ENCODE data around the gene RXRG. TPM values are rescaled to one million over a fixed set of nuclear protein-coding genes. Genes with fewer than 3 reads are reported as not detected.

RXRG gene
- total and polyA plus RNA-seq, 2 of the 8 experiments (the other 6 are each of a cell fraction or from before 2014, with no cell fraction given) = not detected

- no peak overlapping the region for H4K91ac ChIP-seq (replicated peaks; ENCODE audit: insufficient read length, low read length)
- 80% methylated on average over 4 of the region's 4 CpGs; no CpG with 5 or more reads in 1 of the 2 experiments for WGBS, 2 experiments (ENCODE audit: extremely low coverage in 1 of 2, insufficient coverage in 1 of 2, insufficient read length in 1 of 2, insufficient replicate concordance in 2 of 2, low coverage in 1 of 2, low lambda C conversion rate in 2 of 2, missing lambda C conversion rate in 1 of 2)
- TF ChIP-seq MAFK (IDR thresholded peaks at IDR 0.05; ENCODE audit: low read depth, low read length) = no peak
- TF ChIP-seq CBX8 (IDR thresholded peaks at IDR 0.05; ENCODE audit: borderline replicate concordance, low read depth, low read length) = no peak
These were observed 13.8 kb downstream of the RXRG start for GRCh38 chr1:165431079-165431478.

More at GRCh38 chr1:165431079-165431478, 13.8 kb downstream of the RXRG start:
- ChIA-PET POLR2A (ENCODE audit: partially characterized antibody) (no interaction called here), CTCF (ENCODE audit: partially characterized antibody) (interaction anchor here (1.0 to 1.8 kb wide), 5 partner anchors 8 to 162 kb away, joined by 3 to 6 read pairs (median 5); no protein-coding TSS in a partner anchor)
- H2BK5ac ChIP-seq (ENCODE audit: low read depth, low read length) = no peak overlapping the region
- no peak overlapping the region for H3K4me3 ChIP-seq (ENCODE audit: extremely low read depth in 1 of 4, insufficient read depth in 2 of 4, low read depth in 3 of 4, low read length in 4 of 4)
- no peak overlapping the region for H2AK5ac ChIP-seq (ENCODE audit: low read depth, low read length)
- no peak overlapping the region for H3K4me2 ChIP-seq (ENCODE audit: insufficient read depth in 1 of 2, low read depth in 2 of 2, low read length in 2 of 2)
- no peaks in the 10 kb centered on the region for H3K79me1 ChIP-seq (ENCODE audit: low read depth, low read length)
- no peak overlapping the region for H3K27ac ChIP-seq (ENCODE audit: low read depth, low read length)
- H4K8ac ChIP-seq (ENCODE audit: extremely low read depth, insufficient read depth, low read length) = no peak overlapping the region
- no peak overlapping the region for H2BK120ac ChIP-seq (replicated peaks; ENCODE audit: low read depth, low read length)
- no peaks in the 10 kb centered on the region for H3K4me1 ChIP-seq (replicated peaks in 1 of 4; ENCODE audit: control insufficient read depth in 3 of 4, insufficient read depth in 4 of 4, low read length in 3 of 4)
- no peak overlapping the region for H3K9ac ChIP-seq (replicated peaks in 1 of 4; ENCODE audit: extremely low read depth in 1 of 4, low read depth in 3 of 4, low read length in 3 of 4)
- no peak overlapping the region for H3K56ac ChIP-seq (replicated peaks; ENCODE audit: insufficient read length, low read depth, low read length)
- H3K23me2 ChIP-seq (ENCODE audit: low read depth, low read length) = no peaks in the 10 kb centered on the region
- H4K20me1 ChIP-seq (replicated peaks in 1 of 2; ENCODE audit: control insufficient read depth in 1 of 2, insufficient read depth in 2 of 2, low read length in 2 of 2) = no peaks in the 10 kb centered on the region
- H2BK15ac ChIP-seq (ENCODE audit: low read length) = no peak overlapping the region
- DNase-seq (ENCODE audit: low read depth in 1 of 2, low spot score in 2 of 2) = no peak
- H3K23ac ChIP-seq (ENCODE audit: insufficient read length) = no peak overlapping the region
- H3K27me3 ChIP-seq (replicated peaks in 1 of 4; ENCODE audit: control insufficient read depth in 3 of 4, extremely low read depth in 1 of 4, insufficient read depth in 3 of 4, low read length in 3 of 4) = no peaks in the 10 kb centered on the region
- FAIRE-seq = no peak
- H3K4ac ChIP-seq (replicated peaks; ENCODE audit: insufficient read length, low read depth, low read length) = no peak overlapping the region
- H2BK20ac ChIP-seq (ENCODE audit: low read length) = no peak overlapping the region
- H3K14ac ChIP-seq (ENCODE audit: insufficient read length) = no peak overlapping the region
- no peak overlapping the region for H4K5ac ChIP-seq (ENCODE audit: insufficient read length, low read depth, low read length)
- no peak overlapping the region for H2AFZ ChIP-seq (ENCODE audit: low read length)
- H3K9me3 ChIP-seq (ENCODE audit: insufficient read depth in 2 of 2, low read depth in 1 of 2, low read length in 1 of 2) = no peaks in the 10 kb centered on the region
- H2BK12ac ChIP-seq (ENCODE audit: low read depth, low read length) = no peak overlapping the region
- no peaks in the 10 kb centered on the region for H3K79me2 ChIP-seq (ENCODE audit: control insufficient read depth in 1 of 2, insufficient read depth in 2 of 2, low read length in 2 of 2)
- H3K36me3 ChIP-seq (ENCODE audit: control insufficient read depth in 2 of 4, insufficient read depth in 4 of 4, low read length in 3 of 4) = no peaks in the 10 kb centered on the region
- H3K18ac ChIP-seq (ENCODE audit: extremely low read depth, low read length) = no peak overlapping the region
